ENCODE data around the gene MYO1C. TPM values are rescaled to one million over a fixed set of nuclear protein-coding genes. Genes with fewer than 3 reads are reported as not detected.
A peak's percentile ranks its signal among the peaks of the same experiment; 100 is the strongest.

MYO1C gene
- total RNA-seq, 1 experiment from 2014 or later: 61.0 TPM

- DNase-seq (ENCODE audit: low read depth): no peak
Measured at GRCh38 chr17:1485423-1486376, 6.8 kb downstream of the MYO1C start.

- peak; percentile 36 for DNase-seq (ENCODE audit: low read depth)
Measured at GRCh38 chr17:1484676-1485422, 7.6 kb downstream of the MYO1C start.

- no peak for DNase-seq (ENCODE audit: low read depth)
Measured at GRCh38 chr17:1484060-1484535, 8.4 kb downstream of the MYO1C start.

- DNase-seq (ENCODE audit: low read depth): no peak
Measured at GRCh38 chr17:1482680-1483079, 9.8 kb downstream of the MYO1C start.

GRCh38 chr17:1481736-1482135 lies 10.8 kb downstream of the MYO1C start:
- peak; percentile 39 for DNase-seq (ENCODE audit: low read depth)

- no peak for DNase-seq (ENCODE audit: low read depth)
Measured at GRCh38 chr17:1480747-1481465, 11.6 kb downstream of the MYO1C start.

GRCh38 chr17:1478418-1478817 lies 14.1 kb downstream of the MYO1C start:
- DNase-seq (ENCODE audit: low read depth): no peak

- DNase-seq (ENCODE audit: low read depth): no peak
Measured at GRCh38 chr17:1475321-1475854, 17.1 kb downstream of the MYO1C start.

- DNase-seq (ENCODE audit: low read depth): no peak
Measured at GRCh38 chr17:1474402-1475189, 17.9 kb downstream of the MYO1C start.

GRCh38 chr17:1473841-1474240 lies 18.6 kb downstream of the MYO1C start:
- no peak for DNase-seq (ENCODE audit: low read depth)

- DNase-seq (ENCODE audit: low read depth): no peak
Measured at GRCh38 chr17:1473170-1473569, 19.3 kb downstream of the MYO1C start.

- DNase-seq (ENCODE audit: low read depth): no peak
Measured at GRCh38 chr17:1471911-1472821, 20.3 kb downstream of the MYO1C start.

- no peak for DNase-seq (ENCODE audit: low read depth)
Measured at GRCh38 chr17:1471490-1471889, 21.0 kb downstream of the MYO1C start.

GRCh38 chr17:1470755-1471462 lies 21.6 kb downstream of the MYO1C start:
- DNase-seq (ENCODE audit: low read depth): no peak

- DNase-seq (ENCODE audit: low read depth): no peak
Measured at GRCh38 chr17:1470071-1470754, 22.3 kb downstream of the MYO1C start.

GRCh38 chr17:1469231-1469852 lies 23.1 kb downstream of the MYO1C start:
- peak; percentile 50 for DNase-seq (ENCODE audit: low read depth)

- DNase-seq (ENCODE audit: low read depth): no peak
Measured at GRCh38 chr17:1467898-1468492, 24.5 kb downstream of the MYO1C start.
